Ishikawa (cell line): ENCODE results near the gene CLEC4C.

Experiments
- EP300 ChIP-seq: IDR thresholded peaks from 2 replicates; pipeline ENCODE4 v1.6.1; 2012; ENCODE audit warnings: borderline replicate concordance
- FOXM1 ChIP-seq: IDR thresholded peaks from 2 replicates; pipeline ENCODE4 v1.6.1; 2012; ENCODE audit warnings: low read depth, borderline replicate concordance
- TAF1 ChIP-seq: IDR thresholded peaks from 2 replicates; pipeline ENCODE4 v1.6.1; 2012; ENCODE audit warnings: low read depth, mild to moderate bottlenecking

DNA sequence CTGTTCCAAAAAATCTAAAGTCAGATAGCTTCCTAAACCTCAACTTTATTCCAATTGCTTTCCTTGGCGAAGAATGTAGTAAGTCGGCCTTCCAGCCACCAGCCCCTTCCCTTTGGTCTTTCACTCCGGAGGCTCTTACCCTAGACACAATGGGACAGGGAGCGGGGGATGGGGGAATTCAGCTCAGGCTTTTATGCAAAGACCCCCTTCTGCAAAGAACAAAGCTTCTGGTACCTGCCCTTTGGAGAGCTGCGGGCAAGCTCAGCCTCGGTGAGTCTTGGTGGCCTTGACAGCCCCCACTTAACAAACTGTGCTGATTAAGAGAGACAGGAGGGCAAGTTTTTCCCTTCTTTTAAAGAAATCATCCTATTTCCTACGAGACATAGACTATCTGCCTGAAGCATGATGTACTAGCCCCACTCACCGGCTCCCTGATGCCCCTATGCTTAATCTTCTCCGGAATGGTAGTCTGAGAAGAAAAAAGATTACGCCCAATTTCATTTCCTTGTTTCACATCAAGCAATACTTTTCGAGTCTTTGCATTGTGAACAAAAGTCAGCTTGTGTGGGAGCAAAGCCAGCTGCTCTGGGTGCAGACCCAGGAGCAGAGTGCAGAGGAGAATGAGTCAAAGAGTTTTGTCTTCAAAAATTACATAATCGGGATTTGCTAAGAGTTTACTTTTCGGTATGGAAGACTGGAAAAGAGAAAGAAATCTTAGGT lies 40.6 kb upstream of the CLEC4C start:
- no peak for TF ChIP-seq TAF1
- TF ChIP-seq FOXM1: no peak
- no peak for TF ChIP-seq EP300
